Measurements from ENCODE around the gene NUDCD3. TPM values are rescaled to one million over a fixed set of nuclear protein-coding genes. Genes with fewer than 3 reads are reported as not detected.

Gene NUDCD3
- total RNA-seq, 1 donor from 2014 or later: 86.8 TPM

DNA sequence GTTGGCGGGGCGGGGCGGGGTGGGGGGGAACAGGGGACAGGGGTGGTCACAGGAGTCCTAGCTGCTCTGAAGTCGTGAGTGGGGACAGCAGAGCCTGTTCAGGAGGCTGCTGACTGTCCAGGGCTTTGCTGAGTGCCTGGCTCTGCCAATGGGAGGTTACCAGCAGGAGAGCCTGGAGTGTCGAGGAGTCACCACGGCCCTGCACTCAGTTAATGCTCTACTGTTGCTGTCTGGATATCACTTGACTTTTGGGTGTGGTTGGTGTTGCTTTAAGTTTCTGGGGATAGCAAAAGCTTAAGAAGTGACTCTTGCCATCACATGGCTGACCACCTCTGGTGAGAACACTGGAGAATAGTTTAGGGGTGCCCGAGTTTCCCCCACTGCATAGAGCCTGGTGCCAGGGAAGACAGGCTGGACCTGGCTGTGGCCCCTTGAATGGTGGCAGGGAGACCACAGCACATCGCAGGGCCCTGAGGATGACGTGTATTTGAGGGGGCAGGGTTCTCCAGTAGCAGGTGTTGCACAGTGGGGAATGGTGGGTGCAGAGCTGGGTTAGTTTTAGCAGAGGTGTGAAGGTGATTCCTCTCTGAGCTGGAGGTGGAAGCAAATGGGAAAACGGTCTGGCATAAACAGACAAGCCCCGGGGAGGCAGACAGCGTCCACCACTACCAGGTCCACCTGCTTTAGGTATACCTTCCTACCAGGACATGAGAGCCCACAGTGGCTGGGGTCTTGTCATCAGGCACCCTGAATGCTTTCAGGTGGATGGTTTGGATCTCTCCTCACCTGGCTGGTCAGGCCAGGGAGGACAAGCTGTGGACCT lies 110.9 kb downstream of the NUDCD3 start:
- Histone ChIP-seq H3K9ac (ENCODE audit: low read length) (no peak overlapping the region), H3K79me2 (ENCODE audit: insufficient read depth, low read length) (no peaks in the 10 kb centered on the region), H3K9me3 (ENCODE audit: insufficient read depth, low read depth, low read length) (no peaks in the 10 kb centered on the region), H3K36me3 (ENCODE audit: insufficient read depth, low read length) (peaks cover 2% of the 10 kb centered on the region), H3K4me2 (ENCODE audit: low read length) (peak overlapping the region; percentile 19), H2AFZ (ENCODE audit: low read depth, low read length) (no peak overlapping the region), H3K27me3 (ENCODE audit: insufficient read depth, low read length) (no peaks in the 10 kb centered on the region), H3K4me3 (ENCODE audit: insufficient read depth, low read depth, low read length) (no peak overlapping the region), H4K20me1 (ENCODE audit: insufficient read depth, low read length) (peaks cover 3% of the 10 kb centered on the region), H3K27ac (ENCODE audit: low read depth, low read length) (peak overlapping the region; percentile 36), H3K4me1 (ENCODE audit: insufficient read depth, low read length) (peaks cover 59% of the 10 kb centered on the region)
- TF ChIP-seq EZH2 (IDR thresholded peaks at IDR 0.05; ENCODE audit: insufficient read depth, low read length) (no peak), CTCF (IDR thresholded peaks at IDR 0.05; ENCODE audit: insufficient read depth, low read depth, low read length) (no peak)
- Mint-ChIP-seq H3K9me3 (ENCODE audit: unreplicated experiment) (no peaks in the 10 kb centered on the region), H3K27me3 (ENCODE audit: low read depth, unreplicated experiment) (peaks cover 15% of the 10 kb centered on the region), H3K4me1 (ENCODE audit: low read depth, unreplicated experiment) (peaks cover 46% of the 10 kb centered on the region), H3K36me3 (ENCODE audit: low read depth, unreplicated experiment) (peaks cover 10% of the 10 kb centered on the region), H3K27ac (ENCODE audit: unreplicated experiment) (no peak overlapping the region), H3K4me3 (ENCODE audit: unreplicated experiment) (peak overlapping the region; percentile 3)
- FAIRE-seq (no peak), DNase-seq (ENCODE audit: low read depth) (no peak)

DNA sequence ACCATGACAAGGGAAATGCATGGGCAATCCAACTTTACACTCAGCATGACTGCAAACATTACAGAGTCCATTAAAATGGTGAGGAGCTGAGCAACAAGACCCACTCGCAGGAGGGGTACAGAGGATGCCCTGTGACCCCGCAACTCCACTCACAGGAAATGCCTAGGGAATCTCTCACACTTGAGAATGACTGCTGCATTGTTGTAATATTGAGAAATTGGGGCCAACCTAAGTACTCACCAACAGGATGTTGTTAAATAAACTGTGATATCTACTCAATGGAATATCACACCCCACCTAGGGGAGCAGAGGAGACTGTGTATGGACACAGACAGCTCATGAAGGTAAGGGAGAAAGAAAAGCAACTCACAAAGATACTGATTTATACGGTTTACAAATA lies 111.7 kb downstream of the NUDCD3 start:
- Histone ChIP-seq H3K9ac (ENCODE audit: low read length) (no peak overlapping the region), H3K36me3 (ENCODE audit: insufficient read depth, low read length) (peaks cover 2% of the 10 kb centered on the region), H2AFZ (ENCODE audit: low read depth, low read length) (no peak overlapping the region), H3K4me3 (ENCODE audit: insufficient read depth, low read depth, low read length) (no peak overlapping the region), H3K4me1 (ENCODE audit: insufficient read depth, low read length) (peaks cover 55% of the 10 kb centered on the region), H3K9me3 (ENCODE audit: insufficient read depth, low read depth, low read length) (no peaks in the 10 kb centered on the region), H4K20me1 (ENCODE audit: insufficient read depth, low read length) (peaks cover 3% of the 10 kb centered on the region), H3K27ac (ENCODE audit: low read depth, low read length) (peak overlapping the region; percentile 61), H3K27me3 (ENCODE audit: insufficient read depth, low read length) (no peaks in the 10 kb centered on the region), H3K4me2 (ENCODE audit: low read length) (peak overlapping the region; percentile 64), H3K79me2 (ENCODE audit: insufficient read depth, low read length) (no peaks in the 10 kb centered on the region)
- peaks cover 40% of the 10 kb centered on the region for H3K4me1 Mint-ChIP-seq (ENCODE audit: low read depth, unreplicated experiment)
- no peaks in the 10 kb centered on the region for H3K9me3 Mint-ChIP-seq (ENCODE audit: unreplicated experiment)
- peak overlapping the region; percentile 22 for H3K4me3 Mint-ChIP-seq (ENCODE audit: unreplicated experiment)
- FAIRE-seq (peak; percentile 78), DNase-seq (ENCODE audit: low read depth) (peak; percentile 84)
- peaks cover 6% of the 10 kb centered on the region for H3K36me3 Mint-ChIP-seq (ENCODE audit: low read depth, unreplicated experiment)
- peaks cover 15% of the 10 kb centered on the region for H3K27me3 Mint-ChIP-seq (ENCODE audit: low read depth, unreplicated experiment)
- H3K27ac Mint-ChIP-seq (ENCODE audit: unreplicated experiment): peak overlapping the region; percentile 78
- TF ChIP-seq CTCF (IDR thresholded peaks at IDR 0.05; ENCODE audit: insufficient read depth, low read depth, low read length): no peak
- TF ChIP-seq EZH2 (IDR thresholded peaks at IDR 0.05; ENCODE audit: insufficient read depth, low read length): no peak
